K562 (cell line): Measurements from ENCODE around the gene OPA1. TPM values are rescaled to one million over a fixed set of nuclear protein-coding genes. Genes with fewer than 3 reads are reported as not detected.
A peak's percentile ranks its signal among the peaks of the same experiment; 100 is the strongest.

ENCODE experiments used
- ARID1B ChIP-seq: fragments of 450-650 bp; IDR thresholded peaks from 2 replicates; pipeline ENCODE4 v1.6.1; 2016; ENCODE audit warnings: antibody characterized with exemption, mild to moderate bottlenecking, inconsistent platforms
- CCNT2 ChIP-seq: IDR thresholded peaks from 2 replicates; pipeline ENCODE4 v1.6.1; 2011; ENCODE audit warnings: borderline replicate concordance, low read depth, mild to moderate bottlenecking, moderate library complexity, mixed read lengths, low read length; ENCODE audit not compliant: insufficient read length; ENCODE audit errors: extremely low read depth
- E2F6 ChIP-seq, 2 experiments: IDR thresholded peaks; 2 replicates each; pipeline ENCODE4 v1.6.1; 2011; ENCODE audit warnings: borderline replicate concordance in 1 of 2, control low read depth in 1 of 2, low read depth in 1 of 2, low read length in 1 of 2, mild to moderate bottlenecking in 1 of 2, mixed read lengths in 1 of 2, moderate library complexity in 1 of 2; ENCODE audit not compliant: insufficient read depth in 1 of 2, insufficient read length in 1 of 2, poor library complexity in 1 of 2, severe bottlenecking in 1 of 2; ENCODE audit errors: extremely low read depth in 1 of 2
- ETV5 ChIP-seq: sonication (generic); formaldehyde crosslinking; IDR thresholded peaks from 2 replicates; pipeline ENCODE4 v1.4.0; 2020; ENCODE audit warnings: low read depth, mild to moderate bottlenecking, missing genetic modification reagents
- FOSL1 ChIP-seq: fragments of 200-800 bp; sonication (Bioruptor generic); conservative IDR thresholded peaks from 2 replicates; pipeline ENCODE4 v1.6.1; 2016; ENCODE audit warnings: missing genetic modification characterization, missing compliant biosample characterization
- HBP1 ChIP-seq: fragments of 450-650 bp; formaldehyde crosslinking; IDR thresholded peaks from 2 replicates; pipeline ENCODE4 v1.4.0; 2022; ENCODE audit warnings: missing genetic modification characterization
- HDAC1 ChIP-seq, 2 experiments: fragments of 450-650 bp; IDR thresholded peaks; 2 replicates each; pipeline ENCODE4 v1.6.1; 2016 to 2017; ENCODE audit warnings: inconsistent platforms in 1 of 2, mild to moderate bottlenecking in 1 of 2, moderate library complexity in 1 of 2
- PBX2 ChIP-seq, 2 experiments: IDR thresholded peaks in 1 of 2; conservative IDR thresholded peaks in 1 of 2; 2 replicates each; pipeline ENCODE4 v1.6.1; 2016; ENCODE audit warnings: low read depth in 2 of 2, mild to moderate bottlenecking in 1 of 2, missing compliant biosample characterization in 1 of 2, missing genetic modification characterization in 1 of 2, moderate library complexity in 1 of 2
- POLR2H ChIP-seq: IDR thresholded peaks from 2 replicates; pipeline ENCODE4 v1.6.1; 2016; ENCODE audit warnings: missing genetic modification characterization, low read depth, mild to moderate bottlenecking, control low read depth, missing compliant biosample characterization, moderate library complexity
- SIRT6 ChIP-seq: IDR thresholded peaks from one replicate; pipeline ENCODE4 v1.6.1; 2012; ENCODE audit warnings: low read depth, mild to moderate bottlenecking, control low read depth, inconsistent platforms, low read length, moderate library complexity
- STAT6 ChIP-seq: sonication (generic); formaldehyde crosslinking; IDR thresholded peaks from 2 replicates; pipeline ENCODE4 v1.8.1; 2023; ENCODE audit warnings: mild to moderate bottlenecking, missing genetic modification reagents
- TCF15 ChIP-seq: fragments of 250-450 bp; sonication (Bioruptor Pico); IDR thresholded peaks from 2 replicates; pipeline ENCODE4 v1.8.0; 2022; ENCODE audit warnings: moderate library complexity, mild to moderate bottlenecking, inconsistent platforms
- TRIM28 ChIP-seq: fragments of 450-650 bp; IDR thresholded peaks from 2 replicates; pipeline ENCODE4 v1.6.1; 2017
- ZBTB2 ChIP-seq: fragments of 450-650 bp; IDR thresholded peaks from 2 replicates; pipeline ENCODE4 v1.6.1; 2016; ENCODE audit warnings: antibody characterized with exemption
- ZNF583 ChIP-seq: fragments of 250-450 bp; sonication (Bioruptor Pico); IDR thresholded peaks from 2 replicates; pipeline ENCODE4 v1.4.0; 2020
- polyA plus RNA-seq, 8 experiments: library from polyadenylated mRNA; depleted of rRNA in 4 of 8; stranded (reverse) in 5 of 8; unstranded in 3 of 8; fragments of >200 nt; fragmentation: Nextera tagmentation in 2 of 8; fragmentation: Illumina TruSeq in 1 of 8; extraction: Ambion mirVana in 2 of 8; extraction: Trizol in 1 of 8; gene quantifications; 2 replicates each; pipeline versions ENCODE4 v1.2.1 to v1.2.3, GENCODE V29; 2011 to 2014; ENCODE audit warnings: inconsistent platforms in 1 of 8, missing spikeins in 1 of 8
- total RNA-seq, 7 experiments: library from RNA; depleted of rRNA in 6 of 7; stranded (reverse); fragments of >200 nt in 6 of 7; fragmentation: Illumina TruSeq in 2 of 7; extraction: Trizol in 2 of 7; gene quantifications; 2 replicates each; pipeline versions ENCODE4 v1.2.1 to v1.2.3, GENCODE V29; 2011 to 2021; ENCODE audit warnings: low replicate concordance in 1 of 7

Gene OPA1
- total and polyA plus RNA-seq, 9 of the 15 experiments (the other 6 are each of a cell fraction or from before 2014, with no cell fraction given) = 19.7 to 127 (median 94.7) TPM

- no peak for TF ChIP-seq ETV5 (CRISPR knock-in tag)
- peak; percentile 42 for TF ChIP-seq POLR2H (tag)
- TF ChIP-seq ZNF583 = peak; percentile 88
- TF ChIP-seq TCF15 = peak; percentile 88
- TF ChIP-seq ARID1B = peak; percentile 61
- no peak for TF ChIP-seq HDAC1 (IDR thresholded peaks at IDR 0.05)
- no peak for TF ChIP-seq E2F6 (IDR thresholded peaks at IDR 0.05; ENCODE audit: borderline replicate concordance in 1 of 2, extremely low read depth in 1 of 2, insufficient read depth in 1 of 2, insufficient read length in 1 of 2, low read depth in 1 of 2, low read length in 1 of 2, poor library complexity in 1 of 2, severe bottlenecking in 1 of 2)
- peak; percentile 95 for TF ChIP-seq FOSL1 (tag)
- no peak for TF ChIP-seq PBX2 (CRISPR knock-in tag; IDR thresholded peaks at IDR 0.05; ENCODE audit: low read depth)
- peak; percentile 8; the same call in 1 of the 2 replicates for TF ChIP-seq PBX2 (tag; conservative IDR thresholded peaks at IDR 0.05; ENCODE audit: low read depth)
- TF ChIP-seq STAT6 = no peak
- no peak for TF ChIP-seq CCNT2
- no peak for TF ChIP-seq SIRT6
- TF ChIP-seq ZBTB2 = no peak
- no peak for TF ChIP-seq HBP1
- no peak for TF ChIP-seq TRIM28
These were observed 2.7 kb upstream of the OPA1 start (continued) for GRCh38 chr3:193590088-193590856.
